HG02938 (cell line): ENCODE data around the gene CD320.
"Not testable (repeated sequence)": the region's sequence is repeated elsewhere in the genome, so short reads cannot be mapped to it uniquely, and the experiment has no call there.

Experiments
- ATAC-seq: cut with Tn5 transposase; IDR thresholded peaks from one replicate; pipeline ENCODE4 v1.9.1; 2021; ENCODE audit warnings: mild to moderate bottlenecking, moderate library complexity; ENCODE audit not compliant: unreplicated experiment

The CD320 gene

GRCh38 chr19:8333767-8334457, 25.8 kb upstream of the CD320 start:
- no peak for ATAC-seq

- ATAC-seq = no peak
These were observed 25.0 kb upstream of the CD320 start for GRCh38 chr19:8332976-8333766.

- ATAC-seq = no peak
These were observed 23.2 kb upstream of the CD320 start for GRCh38 chr19:8331263-8331845.

- ATAC-seq = no peak
These were observed 21.8 kb upstream of the CD320 start for GRCh38 chr19:8329996-8330395.

GRCh38 chr19:8325454-8325853, 17.3 kb upstream of the CD320 start:
- no peak for ATAC-seq

GRCh38 chr19:8324186-8325050, 16.3 kb upstream of the CD320 start:
- ATAC-seq = no peak

GRCh38 chr19:8323781-8324185, 15.6 kb upstream of the CD320 start:
- no peak for ATAC-seq

- ATAC-seq = no peak
These were observed 14.5 kb upstream of the CD320 start for GRCh38 chr19:8322638-8322997.

- no peak for ATAC-seq
These were observed 14.0 kb upstream of the CD320 start for GRCh38 chr19:8321986-8322637.

- peak; percentile 85 for ATAC-seq
These were observed 13.2 kb upstream of the CD320 start, which contains the start of the genes NDUFA7 and RPS28 for GRCh38 chr19:8321067-8321985. Gene NDUFA7 (minus strand): TSS chr19:8321375. CDS start chr19:8321358, 17 bp downstream. Gene RPS28 (plus strand): TSS chr19:8321496. CDS start chr19:8321531, 35 bp downstream.

- ATAC-seq = no peak
These were observed 12.5 kb upstream of the CD320 start for GRCh38 chr19:8320564-8321066.

GRCh38 chr19:8319807-8320520, 11.8 kb upstream of the CD320 start:
- no peak for ATAC-seq

- ATAC-seq = not testable (repeated sequence)
These were observed 10.7 kb upstream of the CD320 start for GRCh38 chr19:8318835-8319234.

- no peak for ATAC-seq
These were observed 8.4 kb upstream of the CD320 start for GRCh38 chr19:8316351-8317125.

GRCh38 chr19:8314981-8315640, 7.0 kb upstream of the CD320 start:
- ATAC-seq = not testable (repeated sequence)

GRCh38 chr19:8311461-8312260, 3.5 kb upstream of the CD320 start:
- ATAC-seq = no peak
